Measurements from ENCODE around the gene AKAP10.
"Not testable (repeated sequence)": the region's sequence is repeated elsewhere in the genome, so short reads cannot be mapped to it uniquely, and the experiment has no call there.

Gene AKAP10

DNA sequence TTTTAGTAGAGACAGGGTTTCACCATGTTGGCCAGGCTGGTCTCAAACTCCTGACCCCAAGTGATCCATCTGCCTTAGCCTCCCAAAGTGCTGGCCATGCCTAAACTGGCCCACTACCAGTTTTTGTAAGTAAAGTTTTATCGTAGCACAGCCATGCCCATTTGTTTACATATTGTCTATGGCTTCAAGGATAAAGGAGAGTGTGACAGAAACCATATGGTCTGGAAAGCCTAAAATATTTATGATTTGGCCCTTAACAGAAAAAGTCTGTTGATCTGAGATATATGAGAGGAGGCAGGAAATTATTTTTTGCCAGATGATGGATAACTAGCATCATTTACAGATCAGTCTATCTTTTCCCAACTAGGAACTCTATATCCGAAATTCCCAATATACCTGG lies 4.5 kb downstream of the AKAP10 start:
- Histone ChIP-seq H3K36me3 (ENCODE audit: control insufficient read depth, insufficient read depth, low read length) (no peaks in the 10 kb centered on the region; the same call in 1 of the 2 replicates), H3K4me3 (replicated peaks; ENCODE audit: low read depth, low read length) (no peak overlapping the region), H3K27me3 (replicated peaks; ENCODE audit: control insufficient read depth, insufficient read depth, low read length) (no peaks in the 10 kb centered on the region)
- DNase-seq (ENCODE audit: extremely low read depth, insufficient read length), result no peak
- TF ChIP-seq CTCF (IDR thresholded peaks at IDR 0.05; ENCODE audit: insufficient read depth, low read length, poor library complexity, severe bottlenecking), result no peak

GRCh38 chr17:19962954-19963353 lies 14.7 kb downstream of the AKAP10 start:
- not testable (repeated sequence) for H3K27me3 ChIP-seq (replicated peaks; ENCODE audit: control insufficient read depth, insufficient read depth, low read length); DNase-seq (ENCODE audit: extremely low read depth, insufficient read length); H3K4me3 ChIP-seq (replicated peaks; ENCODE audit: low read depth, low read length); H3K36me3 ChIP-seq (ENCODE audit: control insufficient read depth, insufficient read depth, low read length)

DNA sequence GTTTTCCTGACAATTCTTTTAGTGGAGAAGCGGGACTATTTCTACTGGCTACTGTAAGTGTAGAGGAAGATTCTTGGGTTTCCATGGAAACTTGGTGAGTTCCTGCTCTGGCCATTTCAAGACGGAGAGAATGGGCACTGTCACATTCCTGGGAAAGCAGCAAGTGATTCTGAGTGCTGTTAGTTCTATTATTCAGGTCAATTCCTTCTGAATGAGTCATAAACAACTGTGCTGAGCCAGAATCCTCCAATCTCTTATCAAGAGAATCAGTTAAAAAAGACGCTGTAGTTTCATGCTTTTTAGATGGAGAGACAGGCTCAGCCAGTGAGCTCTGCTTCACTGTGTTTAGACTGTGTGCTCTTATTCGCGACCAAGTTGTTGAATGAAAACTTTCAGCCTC lies 19.6 kb downstream of the AKAP10 start:
- Histone ChIP-seq H3K4me3 (replicated peaks; ENCODE audit: low read depth, low read length) (no peak overlapping the region), H3K27me3 (replicated peaks; ENCODE audit: control insufficient read depth, insufficient read depth, low read length) (no peaks in the 10 kb centered on the region), H3K36me3 (ENCODE audit: control insufficient read depth, insufficient read depth, low read length) (no peaks in the 10 kb centered on the region)
- TF ChIP-seq CTCF (IDR thresholded peaks at IDR 0.05; ENCODE audit: insufficient read depth, low read length, poor library complexity, severe bottlenecking), result no peak
- no peak for DNase-seq (ENCODE audit: extremely low read depth, insufficient read length)

GRCh38 chr17:19955099-19955498 lies 22.5 kb downstream of the AKAP10 start:
- Histone ChIP-seq H3K36me3 (ENCODE audit: control insufficient read depth, insufficient read depth, low read length) (no peaks in the 10 kb centered on the region), H3K4me3 (replicated peaks; ENCODE audit: low read depth, low read length) (no peak overlapping the region), H3K27me3 (replicated peaks; ENCODE audit: control insufficient read depth, insufficient read depth, low read length) (no peaks in the 10 kb centered on the region)
- DNase-seq (ENCODE audit: extremely low read depth, insufficient read length), result no peak
- TF ChIP-seq CTCF (IDR thresholded peaks at IDR 0.05; ENCODE audit: insufficient read depth, low read length, poor library complexity, severe bottlenecking), result no peak

DNA sequence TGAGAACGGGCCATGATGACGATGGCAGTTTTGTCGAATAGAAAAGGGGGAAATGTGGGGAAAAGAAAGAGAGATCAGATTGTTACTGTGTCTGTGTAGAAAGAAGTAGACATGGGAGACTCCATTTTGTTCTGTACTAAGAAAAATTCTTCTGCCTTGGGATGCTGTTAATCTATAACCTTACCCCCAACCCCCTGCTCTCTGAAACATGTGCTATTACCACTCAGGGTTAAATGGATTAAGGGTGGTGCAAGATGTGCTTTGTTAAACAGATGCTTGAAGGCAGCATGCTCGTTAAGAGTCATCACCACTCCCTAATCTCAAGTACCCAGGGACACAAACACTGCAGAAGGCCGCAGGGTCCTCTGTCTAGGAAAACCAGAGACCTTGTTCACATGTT lies 26.2 kb downstream of the AKAP10 start:
- H3K4me3 ChIP-seq (replicated peaks; ENCODE audit: low read depth, low read length); H3K36me3 ChIP-seq (ENCODE audit: control insufficient read depth, insufficient read depth, low read length); H3K27me3 ChIP-seq (replicated peaks; ENCODE audit: control insufficient read depth, insufficient read depth, low read length); DNase-seq (ENCODE audit: extremely low read depth, insufficient read length): not testable (repeated sequence)

- DNase-seq (ENCODE audit: extremely low read depth, insufficient read length); H3K36me3 ChIP-seq (ENCODE audit: control insufficient read depth, insufficient read depth, low read length); H3K4me3 ChIP-seq (replicated peaks; ENCODE audit: low read depth, low read length); H3K27me3 ChIP-seq (replicated peaks; ENCODE audit: control insufficient read depth, insufficient read depth, low read length): not testable (repeated sequence)
These were observed 26.9 kb downstream of the AKAP10 start for GRCh38 chr17:19950624-19951195.

- H3K27me3 ChIP-seq (replicated peaks; ENCODE audit: control insufficient read depth, insufficient read depth, low read length), result no peaks in the 10 kb centered on the region
- TF ChIP-seq CTCF (IDR thresholded peaks at IDR 0.05; ENCODE audit: insufficient read depth, low read length, poor library complexity, severe bottlenecking), result no peak
These were observed 29.3 kb downstream of the AKAP10 start for GRCh38 chr17:19948116-19948943.

More at GRCh38 chr17:19948116-19948943, 29.3 kb downstream of the AKAP10 start:
- peaks cover 3% of the 10 kb centered on the region for H3K36me3 ChIP-seq (ENCODE audit: control insufficient read depth, insufficient read depth, low read length)
- no peak overlapping the region for H3K4me3 ChIP-seq (replicated peaks; ENCODE audit: low read depth, low read length)
- no peak for DNase-seq (ENCODE audit: extremely low read depth, insufficient read length)

All from GM06990 (cell line).